H9 (cell line): ENCODE measurements around the gene THEMIS. TPM values are rescaled to one million over a fixed set of nuclear protein-coding genes. Genes with fewer than 3 reads are reported as not detected.

Experiments
- DNase-seq: peaks from one replicate; pipeline ENCODE4 v3.0.0-alpha.2; 2017
- H2AFZ ChIP-seq: one replicate; pipeline ENCODE4 v1.6.1; 2013; ENCODE audit warnings: mild to moderate bottlenecking, low read length, control low read depth, moderate library complexity
- H2AK5ac ChIP-seq: 2 replicates; pipeline ENCODE4 v1.6.1; 2013; ENCODE audit warnings: low read length, control low read depth, mixed read lengths; ENCODE audit not compliant: insufficient read length
- H2BK120ac ChIP-seq: one replicate; pipeline ENCODE4 v1.6.1; 2013; ENCODE audit warnings: low read depth, mild to moderate bottlenecking, low read length, control low read depth, inconsistent platforms; ENCODE audit not compliant: poor library complexity, severe bottlenecking
- H2BK12ac ChIP-seq: 2 replicates; pipeline ENCODE4 v1.6.1; 2013; ENCODE audit warnings: low read length, control low read depth, mixed read lengths, low read depth; ENCODE audit not compliant: insufficient read length
- H2BK15ac ChIP-seq: 2 replicates; pipeline ENCODE4 v1.6.1; 2013; ENCODE audit warnings: low read depth, low read length, control low read depth
- H2BK20ac ChIP-seq: one replicate; pipeline ENCODE4 v1.6.1; 2013; ENCODE audit warnings: low read depth, mild to moderate bottlenecking, low read length, control low read depth, inconsistent platforms; ENCODE audit not compliant: poor library complexity, severe bottlenecking
- H2BK5ac ChIP-seq: 2 replicates; pipeline ENCODE4 v1.6.1; 2013; ENCODE audit warnings: low read length, control low read depth, mixed read lengths; ENCODE audit not compliant: insufficient read length
- H3K14ac ChIP-seq: 2 replicates; pipeline ENCODE4 v1.6.1; 2013; ENCODE audit warnings: low read length, control low read depth; ENCODE audit not compliant: insufficient read depth
- H3K18ac ChIP-seq: 2 replicates; pipeline ENCODE4 v1.6.1; 2013; ENCODE audit warnings: low read depth, mild to moderate bottlenecking, mixed read lengths, low read length, control low read depth; ENCODE audit not compliant: insufficient read length
- H3K23ac ChIP-seq: 2 replicates; pipeline ENCODE4 v1.6.1; 2013; ENCODE audit warnings: low read length, control low read depth, mixed read lengths, low read depth; ENCODE audit not compliant: insufficient read length
- H3K23me2 ChIP-seq: 2 replicates; pipeline ENCODE4 v1.6.1; 2013; ENCODE audit warnings: low read depth, mild to moderate bottlenecking, mixed read lengths, low read length, control low read depth; ENCODE audit not compliant: insufficient read length, poor library complexity, severe bottlenecking
- H3K27ac ChIP-seq: 2 replicates; pipeline ENCODE4 v1.5.1; 2013; ENCODE audit warnings: low read length, control low read depth, mixed read lengths, low read depth; ENCODE audit not compliant: insufficient read length
- H3K27me3 ChIP-seq: 2 replicates; pipeline ENCODE4 v1.6.1; 2013; ENCODE audit warnings: low read length, control low read depth, inconsistent platforms; ENCODE audit not compliant: insufficient read depth
- H3K4ac ChIP-seq: 2 replicates; pipeline ENCODE4 v1.6.1; 2013; ENCODE audit warnings: low read depth, mild to moderate bottlenecking, control low read depth, inconsistent platforms, low read length, moderate library complexity
- H3K4me1 ChIP-seq: 2 replicates; pipeline ENCODE4 v1.6.1; 2013; ENCODE audit warnings: low read length, control low read depth, inconsistent platforms; ENCODE audit not compliant: insufficient read depth
- H3K4me2 ChIP-seq: 2 replicates; pipeline ENCODE4 v1.6.1; 2013; ENCODE audit warnings: low read length, control low read depth, mixed read lengths; ENCODE audit not compliant: insufficient read length, insufficient read depth
- H3K56ac ChIP-seq: 2 replicates; pipeline ENCODE4 v1.6.1; 2013; ENCODE audit warnings: low read depth, mild to moderate bottlenecking, mixed read lengths, low read length, control low read depth; ENCODE audit not compliant: insufficient read length
- H3K79me1 ChIP-seq: 2 replicates; pipeline ENCODE4 v1.6.1; 2013; ENCODE audit warnings: low read depth, mild to moderate bottlenecking, moderate library complexity, low read length, control low read depth, inconsistent platforms; ENCODE audit not compliant: insufficient read depth, poor library complexity, severe bottlenecking
- H3K79me2 ChIP-seq: 2 replicates; pipeline ENCODE4 v1.6.1; 2013; ENCODE audit warnings: low read length, control low read depth, inconsistent platforms; ENCODE audit not compliant: insufficient read depth
- H3K9ac ChIP-seq: 2 replicates; pipeline ENCODE4 v1.6.1; 2013; ENCODE audit warnings: low read length, control low read depth, mixed read lengths; ENCODE audit not compliant: insufficient read length; ENCODE audit errors: extremely low read depth
- H3K9me3 ChIP-seq: one replicate; pipeline ENCODE4 v1.6.1; 2013; ENCODE audit warnings: low read depth, low read length, inconsistent platforms; ENCODE audit not compliant: control insufficient read depth
- H3T11ph ChIP-seq: one replicate; pipeline ENCODE4 v1.6.1; 2013; ENCODE audit warnings: mild to moderate bottlenecking, low read length, control low read depth, inconsistent platforms
- H4K20me1 ChIP-seq: one replicate; pipeline ENCODE4 v1.6.1; 2013; ENCODE audit not compliant: control insufficient read depth, insufficient read length, insufficient read depth
- H4K5ac ChIP-seq: 2 replicates; pipeline ENCODE4 v1.6.1; 2013; ENCODE audit warnings: low read depth, mild to moderate bottlenecking, mixed read lengths, low read length, control low read depth; ENCODE audit not compliant: insufficient read length
- H4K8ac ChIP-seq: replicated peaks from 2 replicates; pipeline ENCODE4 v1.6.1; 2013; ENCODE audit warnings: low read length, control low read depth, mixed read lengths, low read depth; ENCODE audit not compliant: insufficient read length
- H4K91ac ChIP-seq: 2 replicates; pipeline ENCODE4 v1.6.1; 2013; ENCODE audit warnings: low read depth, mild to moderate bottlenecking, moderate library complexity, mixed read lengths, low read length, control low read depth; ENCODE audit not compliant: insufficient read length
- H3K27ac Mint-ChIP-seq, 3 experiments: 2 replicates in 2 of 3; 3 replicates in 1 of 3; pipeline ENCODE4 v1.8.0; 2020 to 2021; ENCODE audit warnings: mixed read lengths in 3 of 3, mild to moderate bottlenecking in 1 of 3, moderate library complexity in 1 of 3
- H3K27me3 Mint-ChIP-seq: 2 replicates; pipeline ENCODE4 v1.8.0; 2021; ENCODE audit warnings: low read depth, mild to moderate bottlenecking, moderate library complexity, mixed read lengths
- H3K36me3 Mint-ChIP-seq, 3 experiments: 2 replicates in 2 of 3; 3 replicates in 1 of 3; pipeline ENCODE4 v1.8.0; 2020 to 2021; ENCODE audit warnings: low read depth in 3 of 3, mixed read lengths in 3 of 3; ENCODE audit not compliant: insufficient read depth in 1 of 3
- H3K4me1 Mint-ChIP-seq, 2 experiments: 2 replicates each; pipeline ENCODE4 v1.8.0; 2020; ENCODE audit warnings: mixed read lengths in 2 of 2
- H3K4me3 Mint-ChIP-seq, 2 experiments: 2 replicates in 1 of 2; 3 replicates in 1 of 2; pipeline ENCODE4 v1.8.0; 2020 to 2021; ENCODE audit warnings: mild to moderate bottlenecking in 2 of 2, mixed read lengths in 2 of 2, moderate library complexity in 1 of 2
- H3K9me3 Mint-ChIP-seq, 2 experiments: 2 replicates in 1 of 2; 3 replicates in 1 of 2; pipeline ENCODE4 v1.8.0; 2020; ENCODE audit warnings: mild to moderate bottlenecking in 2 of 2, mixed read lengths in 2 of 2, moderate library complexity in 1 of 2
- WGBS: extraction: QIAGEN DNeasy Blood & Tissue Kit; methylation state at CpG from one replicate; pipeline ENCODE4 v1.1.7; 2013; ENCODE audit warnings: missing lambda C conversion rate, low lambda C conversion rate, mixed read lengths; ENCODE audit not compliant: insufficient read length; ENCODE audit errors: extremely low coverage; 5-methylcytosine and 5-hydroxymethylcytosine counted together
- total RNA-seq: library from RNA; stranded (reverse); gene quantifications from 2 replicates; pipeline ENCODE4 v1.2.1, GENCODE V29; 2021
- TF ChIP-seq, protein P1 (sequence below): fragments of 200-600 bp; sonication (generic); conservative IDR thresholded peaks from 3 replicates; pipeline ENCODE4 v1.8.0; 2021; ENCODE audit warnings: antibody characterized with exemption, mild to moderate bottlenecking

The THEMIS gene
- total RNA-seq, 1 experiment from 2014 or later, result not detected

- Histone ChIP-seq H2BK5ac (no peak overlapping the region), H3K4me1 (no peaks in the 10 kb centered on the region)
- no peaks in the 10 kb centered on the region for H3K9me3 Mint-ChIP-seq
Observed at GRCh38 chr6:127791779-127792528, 108.9 kb downstream of the THEMIS start.

More at GRCh38 chr6:127791779-127792528, 108.9 kb downstream of the THEMIS start:
- H3K14ac ChIP-seq, result no peak overlapping the region; the same call in 1 of the 2 replicates
- H3K4me3 Mint-ChIP-seq, result no peak overlapping the region
- no peak overlapping the region for H3K4me2 ChIP-seq
- H3K27me3 ChIP-seq, result no peaks in the 10 kb centered on the region
- H2BK12ac ChIP-seq, result no peak overlapping the region
- H3K27ac ChIP-seq, result no peak overlapping the region
- H4K5ac ChIP-seq, result no peak overlapping the region
- H3K4ac ChIP-seq, result no peak overlapping the region
- no peak overlapping the region for H3K56ac ChIP-seq
- no peak overlapping the region for H2AK5ac ChIP-seq
- no peaks in the 10 kb centered on the region for H3K27me3 Mint-ChIP-seq
- H3K23ac ChIP-seq, result no peak overlapping the region
- H4K20me1 ChIP-seq, result no peaks in the 10 kb centered on the region
- DNase-seq, result no peak
- H2BK15ac ChIP-seq, result no peak overlapping the region
- H3K23me2 ChIP-seq, result no peaks in the 10 kb centered on the region
- H2BK120ac ChIP-seq, result no peak overlapping the region
- H4K8ac ChIP-seq, result no peak overlapping the region
- no peak overlapping the region for H3T11ph ChIP-seq
- no peak overlapping the region for H3K27ac Mint-ChIP-seq
- no CpG with 5 or more reads among the region's 11 CpGs for WGBS
- H3K79me1 ChIP-seq, result no peaks in the 10 kb centered on the region
- no peaks in the 10 kb centered on the region for H3K9me3 ChIP-seq
- no peaks in the 10 kb centered on the region for H3K36me3 Mint-ChIP-seq
- H3K79me2 ChIP-seq, result no peaks in the 10 kb centered on the region
- no peak overlapping the region for H2AFZ ChIP-seq
- no peak overlapping the region for H3K9ac ChIP-seq
- H3K4me1 Mint-ChIP-seq, result no peaks in the 10 kb centered on the region
- TF ChIP-seq, protein P1, sequence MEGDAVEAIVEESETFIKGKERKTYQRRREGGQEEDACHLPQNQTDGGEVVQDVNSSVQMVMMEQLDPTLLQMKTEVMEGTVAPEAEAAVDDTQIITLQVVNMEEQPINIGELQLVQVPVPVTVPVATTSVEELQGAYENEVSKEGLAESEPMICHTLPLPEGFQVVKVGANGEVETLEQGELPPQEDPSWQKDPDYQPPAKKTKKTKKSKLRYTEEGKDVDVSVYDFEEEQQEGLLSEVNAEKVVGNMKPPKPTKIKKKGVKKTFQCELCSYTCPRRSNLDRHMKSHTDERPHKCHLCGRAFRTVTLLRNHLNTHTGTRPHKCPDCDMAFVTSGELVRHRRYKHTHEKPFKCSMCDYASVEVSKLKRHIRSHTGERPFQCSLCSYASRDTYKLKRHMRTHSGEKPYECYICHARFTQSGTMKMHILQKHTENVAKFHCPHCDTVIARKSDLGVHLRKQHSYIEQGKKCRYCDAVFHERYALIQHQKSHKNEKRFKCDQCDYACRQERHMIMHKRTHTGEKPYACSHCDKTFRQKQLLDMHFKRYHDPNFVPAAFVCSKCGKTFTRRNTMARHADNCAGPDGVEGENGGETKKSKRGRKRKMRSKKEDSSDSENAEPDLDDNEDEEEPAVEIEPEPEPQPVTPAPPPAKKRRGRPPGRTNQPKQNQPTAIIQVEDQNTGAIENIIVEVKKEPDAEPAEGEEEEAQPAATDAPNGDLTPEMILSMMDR, result no peak
- H4K91ac ChIP-seq, result no peak overlapping the region
- H3K18ac ChIP-seq, result no peak overlapping the region
- no peak overlapping the region for H2BK20ac ChIP-seq
